8988T (cell line): ENCODE measurements around the gene PADI3.
"Not testable (repeated sequence)": the region's sequence is repeated elsewhere in the genome, so short reads cannot be mapped to it uniquely, and the experiment has no call there.

Source experiments
- DNase-seq: peaks from one replicate; pipeline ENCODE4 v3.0.0; 2011

Gene PADI3

GRCh38 chr1:17307329-17307728, 58.4 kb downstream of the PADI3 start:
- DNase-seq: no peak

GRCh38 chr1:17307946-17308345, 59.0 kb downstream of the PADI3 start, which contains the start of gene PADI4:
PADI4 (plus strand) TSS chr1:17308197; CDS start chr1:17308223, 26 bp downstream.
- DNase-seq: no peak

- no peak for DNase-seq
Observed at GRCh38 chr1:17308593-17308992, 59.7 kb downstream of the PADI3 start.

DNA sequence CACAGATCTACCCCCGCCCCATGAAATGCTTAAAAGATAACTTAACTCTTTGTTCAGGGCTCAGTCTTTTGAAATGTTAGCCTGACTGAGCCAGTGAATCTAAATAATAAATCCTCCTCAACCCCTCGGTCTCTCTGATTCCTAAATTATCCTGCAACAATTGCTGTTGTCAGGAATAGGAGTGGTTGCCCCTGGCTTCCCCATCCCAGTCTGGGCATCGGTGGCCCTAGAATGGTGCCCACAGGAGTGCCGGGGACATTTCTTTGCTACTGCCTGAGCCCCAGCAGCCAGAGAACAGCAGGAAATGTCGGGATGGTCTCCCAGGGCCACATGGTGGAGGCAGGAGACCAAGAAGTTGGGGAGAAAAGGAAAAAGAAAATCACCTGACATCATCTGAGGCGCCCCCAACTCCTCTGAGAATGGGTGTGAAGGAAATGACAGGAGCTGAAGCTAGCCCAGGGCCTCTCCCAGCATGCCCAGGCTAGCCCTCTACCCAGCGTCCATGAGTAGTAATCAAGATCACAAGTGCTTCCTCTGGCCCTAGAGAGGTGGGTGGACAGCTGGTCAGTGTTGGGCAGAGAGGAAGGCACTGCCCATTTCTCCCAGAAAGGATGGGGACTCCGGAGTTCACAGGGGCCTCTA, 60.6 kb downstream of the PADI3 start:
- DNase-seq: no peak

GRCh38 chr1:17310068-17310640, 61.3 kb downstream of the PADI3 start:
- no peak for DNase-seq

- no peak for DNase-seq
Observed at GRCh38 chr1:17313530-17314309, 64.8 kb downstream of the PADI3 start.

- no peak for DNase-seq
Observed at GRCh38 chr1:17314491-17314971, 65.6 kb downstream of the PADI3 start.

GRCh38 chr1:17315542-17316130, 66.7 kb downstream of the PADI3 start:
- DNase-seq: no peak

DNA sequence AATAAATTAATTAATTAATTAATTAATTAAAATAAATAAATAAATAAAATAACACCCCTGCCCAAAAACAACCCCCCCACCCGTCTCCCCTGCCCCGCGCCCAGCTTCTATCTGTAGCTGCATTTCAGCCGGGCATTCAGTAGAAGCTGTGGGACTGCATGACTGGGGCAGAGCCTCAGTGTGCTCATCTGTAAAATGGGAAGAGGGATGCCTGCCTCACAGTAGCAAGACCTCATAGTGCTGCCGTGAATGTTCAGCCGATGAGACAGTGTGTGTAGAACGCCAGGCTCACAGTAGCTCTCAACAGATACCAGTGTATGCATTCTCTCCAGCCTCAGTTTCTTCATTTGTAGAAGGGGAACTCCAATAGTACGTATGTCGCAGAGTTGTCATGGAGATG, 67.8 kb downstream of the PADI3 start:
- no peak for DNase-seq

GRCh38 chr1:17318262-17318661, 69.4 kb downstream of the PADI3 start:
- DNase-seq: no peak

DNA sequence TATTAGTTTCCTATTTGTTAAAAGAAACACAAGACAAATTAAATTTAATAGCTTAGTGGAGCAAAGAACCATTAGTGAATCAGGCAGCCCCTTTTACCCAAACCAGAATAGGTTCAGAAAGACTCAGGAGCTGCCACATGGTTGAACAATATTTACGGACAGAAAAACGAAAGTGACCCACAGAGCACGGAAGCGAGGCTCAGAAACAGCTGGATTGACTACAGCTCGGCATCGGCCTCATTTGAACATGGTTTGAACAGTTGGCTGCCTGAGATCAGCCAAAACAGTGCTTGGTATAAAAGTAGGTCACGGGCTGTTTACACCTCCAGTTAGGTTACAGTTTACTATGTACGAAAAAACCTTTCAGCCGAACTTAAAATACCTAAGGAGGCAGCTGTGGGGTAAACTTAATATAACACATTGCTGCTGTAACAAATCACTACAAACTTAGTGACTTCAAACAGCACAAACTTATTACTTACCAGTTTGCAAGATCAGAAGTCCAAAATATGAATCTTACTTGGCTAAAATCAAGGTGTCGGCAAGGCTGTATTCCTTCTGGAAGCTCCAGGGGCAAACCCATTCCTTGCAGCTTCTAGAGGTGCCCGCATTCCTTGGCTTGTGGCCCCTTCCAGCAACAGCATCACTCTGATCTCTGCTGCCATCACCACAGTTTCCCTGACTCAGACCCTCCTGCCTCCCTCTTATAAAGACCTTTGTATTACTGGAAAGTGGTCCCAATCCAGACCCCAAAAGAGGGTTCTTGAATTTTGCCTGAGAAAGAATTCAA, 70.9 kb downstream of the PADI3 start:
- DNase-seq: no peak

DNA sequence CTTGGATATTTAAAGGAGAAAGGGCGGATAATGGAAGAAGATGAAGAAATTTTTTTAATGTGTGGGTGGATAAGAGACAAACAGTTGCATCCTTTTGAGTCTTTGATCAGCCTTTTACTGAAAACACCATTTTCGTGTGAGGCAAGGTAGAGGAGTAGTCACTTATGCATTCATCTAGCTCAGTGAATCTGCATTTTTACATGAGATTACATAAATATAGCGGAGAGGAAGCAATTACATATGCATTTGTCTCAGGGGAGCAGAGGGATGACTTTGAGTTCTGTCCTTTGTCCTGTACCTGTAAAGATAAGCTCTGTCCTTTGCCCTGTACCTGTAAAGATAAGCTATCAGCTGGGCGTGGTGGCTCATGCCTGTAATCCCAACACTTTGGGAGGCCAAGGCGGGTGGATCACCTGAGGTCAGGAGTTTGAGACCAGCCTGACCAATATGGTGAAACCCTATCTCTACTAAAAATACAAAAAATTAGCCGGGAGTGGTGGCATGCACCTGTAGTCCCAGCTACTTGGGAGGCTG, 73.0 kb downstream of the PADI3 start:
- DNase-seq: not testable (repeated sequence)

DNA sequence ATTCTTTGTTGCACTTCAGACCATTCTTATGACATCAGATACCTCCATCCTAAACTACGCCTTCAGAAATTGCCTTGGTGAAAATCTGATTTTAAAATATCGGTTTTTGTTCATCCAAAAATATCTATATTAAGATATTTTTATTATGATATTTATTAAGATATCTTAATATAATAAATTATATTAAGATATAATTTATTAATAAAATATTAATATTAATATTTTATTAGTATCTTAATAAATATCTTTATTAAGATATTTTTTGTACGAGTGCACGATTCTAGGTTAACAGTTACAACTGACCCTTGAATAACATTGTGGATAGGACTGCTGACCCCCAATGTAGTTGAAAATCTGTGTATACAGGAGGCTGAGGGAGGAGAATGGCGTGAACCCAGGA, 80.0 kb downstream of the PADI3 start:
- DNase-seq: no peak

GRCh38 chr1:17329610-17330009, 80.7 kb downstream of the PADI3 start:
- DNase-seq: no peak

GRCh38 chr1:17330856-17331255, 82.0 kb downstream of the PADI3 start:
- DNase-seq: no peak

DNA sequence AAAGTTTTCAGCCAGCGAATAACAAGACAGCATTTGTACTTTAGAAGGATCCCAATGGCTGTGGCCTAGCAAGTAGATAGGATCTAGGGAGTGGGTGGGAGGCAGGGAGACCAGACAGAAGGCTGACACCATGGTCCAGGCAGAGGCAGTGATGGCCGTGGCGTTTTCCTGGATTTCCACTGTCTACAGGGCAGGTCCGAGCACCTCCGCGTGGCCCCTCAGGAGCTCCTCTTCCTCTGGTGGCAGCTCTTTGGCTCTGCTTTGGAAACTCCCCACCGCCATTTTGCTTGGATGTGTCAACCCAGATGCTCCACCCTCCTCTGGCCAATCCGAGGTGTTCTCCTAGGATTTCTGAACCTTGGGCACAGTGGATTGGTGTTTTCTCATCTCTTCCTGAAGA, 84.2 kb downstream of the PADI3 start:
- no peak for DNase-seq
